Gastrocnemius medialis (tissue), 4 donors: ENCODE data around the gene APOL3. TPM values are rescaled to one million over a fixed set of nuclear protein-coding genes. Genes with fewer than 3 reads are reported as not detected.
A peak's percentile ranks its signal among the peaks of the same experiment; 100 is the strongest.

Experiments used
- ATAC-seq, 2 donors: fragments of 150-250 bp; one replicate each; pipeline ENCODE4 v1.9.1; 2016
- DNase-seq, 2 donors: peaks; one replicate each; pipeline ENCODE4 v3.0.0-alpha.2; 2019
- H3K27ac ChIP-seq, 4 donors: fragments of 200-600 bp; sonication (generic); 1 replicate in 1 of 4; 2 replicates in 3 of 4; pipeline ENCODE4 v1.5.1; 2016 to 2018; ENCODE audit warnings: mild to moderate bottlenecking in 2 of 4, moderate library complexity in 1 of 4
- H3K27me3 ChIP-seq, 3 donors: fragments of 200-600 bp; sonication (generic) in 2 of 3; 1 replicate in 1 of 3; 2 replicates in 2 of 3; pipeline versions ENCODE4 v1.5.1 to v1.6.0; 2016 to 2019; ENCODE audit warnings: mild to moderate bottlenecking in 1 of 3, moderate library complexity in 1 of 3
- H3K36me3 ChIP-seq, 2 donors: fragments of 200-600 bp; sonication (generic) in 1 of 2; one replicate each; pipeline ENCODE4 v1.5.1; 2017 to 2018
- H3K4me1 ChIP-seq, 2 donors: fragments of 200-600 bp; sonication (generic) in 1 of 2; one replicate each; pipeline ENCODE4 v1.5.1; 2016 to 2017; ENCODE audit warnings: mild to moderate bottlenecking in 2 of 2
- H3K4me3 ChIP-seq, 4 donors: fragments of 200-600 bp; sonication (generic) in 3 of 4; 1 replicate in 1 of 4; 2 replicates in 3 of 4; pipeline ENCODE4 v1.5.1; 2016 to 2019; ENCODE audit warnings: mild to moderate bottlenecking in 2 of 4
- H3K9me3 ChIP-seq, 3 donors: fragments of 200-600 bp; sonication (generic) in 2 of 3; 1 replicate in 1 of 3; 2 replicates in 2 of 3; pipeline ENCODE4 v1.5.1; 2016 to 2019
- POLR2A ChIP-seq, 2 donors: fragments of 450-650 bp; IDR thresholded peaks; one replicate each; pipeline ENCODE4 v1.6.1; 2017; ENCODE audit warnings: antibody characterized with exemption in 2 of 2, mild to moderate bottlenecking in 2 of 2, moderate library complexity in 2 of 2
- in situ Hi-C, 4 donors: fragments of 200-750 bp; cut with MboI; loops; one replicate each; pipeline versions ENCODE4 v1.15.0 to v1.8.0; 2017; ENCODE audit warnings: low sequenced_read_pairs in 4 of 4
- intact Hi-C: fragments of 100-400 bp; cut with DNase I; formaldehyde crosslinking; loops from one replicate; pipeline ENCODE4 v1.15.1; 2023; ENCODE audit warnings: low total_unique reads
- total RNA-seq, 4 donors: library from RNA; depleted of rRNA; stranded (reverse); fragments of >200 nt; gene quantifications; one replicate each; pipeline versions ENCODE4 v1.1.0 to v1.2.3, GENCODE V29; 2016
- TF ChIP-seq, protein P1 (sequence below), 5 experiments: fragments of 450-650 bp in 3 of 5; fragments of 200-600 bp in 2 of 5; sonication (generic) in 2 of 5; IDR thresholded peaks in 4 of 5; conservative IDR thresholded peaks in 1 of 5; 1 replicate in 4 of 5; 2 replicates in 1 of 5; pipeline ENCODE4 v1.5.1; 2016 to 2019; ENCODE audit warnings: antibody characterized with exemption in 5 of 5, mild to moderate bottlenecking in 3 of 5, moderate library complexity in 3 of 5

APOL3 gene
- total RNA-seq, 4 donors from 2014 or later = 16.6 to 23.4 (median 19.3) TPM

- H3K27ac ChIP-seq = peak overlapping the region; percentile 41 to 55 (median 42)
- peaks cover 0 to 7% of the 10 kb centered on the region in 2 donors for H3K36me3 ChIP-seq
- TF ChIP-seq POLR2A (IDR thresholded peaks at IDR 0.05) = no peak
- TF ChIP-seq, protein P1, sequence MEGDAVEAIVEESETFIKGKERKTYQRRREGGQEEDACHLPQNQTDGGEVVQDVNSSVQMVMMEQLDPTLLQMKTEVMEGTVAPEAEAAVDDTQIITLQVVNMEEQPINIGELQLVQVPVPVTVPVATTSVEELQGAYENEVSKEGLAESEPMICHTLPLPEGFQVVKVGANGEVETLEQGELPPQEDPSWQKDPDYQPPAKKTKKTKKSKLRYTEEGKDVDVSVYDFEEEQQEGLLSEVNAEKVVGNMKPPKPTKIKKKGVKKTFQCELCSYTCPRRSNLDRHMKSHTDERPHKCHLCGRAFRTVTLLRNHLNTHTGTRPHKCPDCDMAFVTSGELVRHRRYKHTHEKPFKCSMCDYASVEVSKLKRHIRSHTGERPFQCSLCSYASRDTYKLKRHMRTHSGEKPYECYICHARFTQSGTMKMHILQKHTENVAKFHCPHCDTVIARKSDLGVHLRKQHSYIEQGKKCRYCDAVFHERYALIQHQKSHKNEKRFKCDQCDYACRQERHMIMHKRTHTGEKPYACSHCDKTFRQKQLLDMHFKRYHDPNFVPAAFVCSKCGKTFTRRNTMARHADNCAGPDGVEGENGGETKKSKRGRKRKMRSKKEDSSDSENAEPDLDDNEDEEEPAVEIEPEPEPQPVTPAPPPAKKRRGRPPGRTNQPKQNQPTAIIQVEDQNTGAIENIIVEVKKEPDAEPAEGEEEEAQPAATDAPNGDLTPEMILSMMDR (IDR thresholded peaks at IDR 0.05 in 4 of 5, conservative IDR thresholded peaks at IDR 0.05 in 1 of 5) = no peak
- H3K4me1 ChIP-seq = no peaks in the 10 kb centered on the region
- DNase-seq (peak; percentile 29 to 55), ATAC-seq (peak; percentile 34 to 41)
- intact Hi-C loops = no loop called here
- no peak overlapping the region for H3K4me3 ChIP-seq
- H3K9me3 ChIP-seq = no peaks in the 10 kb centered on the region
- no peaks in the 10 kb centered on the region for H3K27me3 ChIP-seq
- in situ Hi-C loops = loop anchor here in 1 of 4 donors (10.0 kb wide), 1 partner anchor 48 kb away; no protein-coding TSS in a partner anchor
These were observed 24.1 kb downstream of the APOL3 start for GRCh38 chr22:36136475-36136874.

- Histone ChIP-seq H3K4me1 (no peaks in the 10 kb centered on the region), H3K4me3 (no peak overlapping the region), H3K36me3 (no peaks in the 10 kb centered on the region), H3K9me3 (no peaks in the 10 kb centered on the region), H3K27me3 (no peaks in the 10 kb centered on the region), H3K27ac (no peak overlapping the region)
- ATAC-seq = no peak
- TF ChIP-seq POLR2A (IDR thresholded peaks at IDR 0.05) = no peak
- TF ChIP-seq, protein P1 (IDR thresholded peaks at IDR 0.05 in 4 of 5, conservative IDR thresholded peaks at IDR 0.05 in 1 of 5) = no peak
- intact Hi-C loops (no loop called here), in situ Hi-C loops (loop anchor here in 1 of 4 donors (10.0 kb wide), 1 partner anchor 49 kb away; no protein-coding TSS in a partner anchor)
- no peak for DNase-seq
These were observed 25.1 kb downstream of the APOL3 start for GRCh38 chr22:36135306-36135980.

- Histone ChIP-seq H3K27ac (no peak overlapping the region), H3K27me3 (no peaks in the 10 kb centered on the region), H3K36me3 (no peaks in the 10 kb centered on the region), H3K4me1 (no peaks in the 10 kb centered on the region), H3K4me3 (no peak overlapping the region), H3K9me3 (no peaks in the 10 kb centered on the region)
- in situ Hi-C loops (loop anchor here in 1 of 4 donors (10.0 kb wide), 1 partner anchor 51 kb away; no protein-coding TSS in a partner anchor), intact Hi-C loops (no loop called here)
- TF ChIP-seq POLR2A (IDR thresholded peaks at IDR 0.05) = no peak
- TF ChIP-seq, protein P1 (IDR thresholded peaks at IDR 0.05 in 4 of 5, conservative IDR thresholded peaks at IDR 0.05 in 1 of 5) = no peak
- ATAC-seq (no peak), DNase-seq (no peak)
These were observed 26.4 kb downstream of the APOL3 start for GRCh38 chr22:36134182-36134581.

- no peaks in the 10 kb centered on the region for H3K9me3 ChIP-seq
- H3K4me1 ChIP-seq = no peaks in the 10 kb centered on the region
- H3K27me3 ChIP-seq = no peaks in the 10 kb centered on the region
- in situ Hi-C loops (loop anchor here in 1 of 4 donors (10.0 kb wide), 1 partner anchor 53 kb away; no protein-coding TSS in a partner anchor), intact Hi-C loops (no loop called here)
- no peaks in the 10 kb centered on the region for H3K36me3 ChIP-seq
- TF ChIP-seq, protein P1 (IDR thresholded peaks at IDR 0.05 in 4 of 5, conservative IDR thresholded peaks at IDR 0.05 in 1 of 5) = no peak
- TF ChIP-seq POLR2A (IDR thresholded peaks at IDR 0.05) = no peak
- H3K4me3 ChIP-seq = no peak overlapping the region
- no peak for ATAC-seq
- no peak overlapping the region for H3K27ac ChIP-seq
- no peak for DNase-seq
These were observed 28.6 kb downstream of the APOL3 start for GRCh38 chr22:36131907-36132306.
